GM18867 (cell line): Measurements from ENCODE around the gene TOX4.
"Not testable (repeated sequence)": the region's sequence is repeated elsewhere in the genome, so short reads cannot be mapped to it uniquely, and the experiment has no call there.

Source experiments
- ATAC-seq: cut with Tn5 transposase; IDR thresholded peaks from one replicate; pipeline ENCODE4 v1.9.1; 2021; ENCODE audit warnings: mild to moderate bottlenecking, moderate library complexity; ENCODE audit not compliant: unreplicated experiment

The TOX4 gene

DNA sequence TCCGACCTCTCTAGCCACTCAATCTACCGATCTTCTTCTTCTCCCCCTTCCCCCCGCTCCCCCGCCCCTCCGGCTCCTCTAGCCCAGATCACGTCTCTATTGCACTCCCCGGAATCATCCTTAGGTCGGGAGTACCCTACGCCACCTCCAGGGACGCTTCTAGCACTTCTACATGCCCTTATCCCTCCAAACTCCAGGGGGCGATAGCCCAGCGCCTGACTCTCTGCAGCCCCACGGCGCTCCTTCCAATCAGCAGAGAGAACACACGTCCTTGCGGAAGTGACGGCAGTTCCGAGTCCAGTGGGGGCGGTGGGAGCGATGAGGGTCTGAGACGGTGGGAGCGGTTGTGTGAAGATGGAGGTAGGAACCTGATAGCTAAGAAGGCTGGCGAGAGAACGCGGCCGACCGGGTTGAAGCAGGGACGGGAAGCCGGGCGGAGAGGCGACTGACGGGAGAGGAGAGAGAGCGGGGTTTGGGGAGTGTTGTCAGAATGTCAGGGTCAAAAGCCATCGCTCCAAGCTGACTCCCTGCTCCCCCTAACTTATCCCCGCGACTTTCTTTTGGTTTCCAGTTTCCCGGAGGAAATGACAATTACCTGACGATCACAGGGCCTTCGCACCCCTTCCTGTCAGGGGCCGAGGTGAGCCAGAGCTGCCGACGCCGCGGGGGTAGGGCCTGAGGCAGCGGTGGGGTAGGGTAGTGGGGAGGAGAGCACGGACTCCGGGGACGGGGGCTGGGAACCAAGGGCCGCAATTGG is at the start of gene TOX4, which contains the start of gene RAB2B:
TSS of gene TOX4 (plus strand) at position 271 of the 757 bp plus-strand sequence. CDS start at position 355, 84 bp downstream.
TSS of gene RAB2B (minus strand) at position 35 of the 757 bp plus-strand sequence. CDS start 87 bp downstream, outside the sequence.
- peak; percentile 98 for ATAC-seq

DNA sequence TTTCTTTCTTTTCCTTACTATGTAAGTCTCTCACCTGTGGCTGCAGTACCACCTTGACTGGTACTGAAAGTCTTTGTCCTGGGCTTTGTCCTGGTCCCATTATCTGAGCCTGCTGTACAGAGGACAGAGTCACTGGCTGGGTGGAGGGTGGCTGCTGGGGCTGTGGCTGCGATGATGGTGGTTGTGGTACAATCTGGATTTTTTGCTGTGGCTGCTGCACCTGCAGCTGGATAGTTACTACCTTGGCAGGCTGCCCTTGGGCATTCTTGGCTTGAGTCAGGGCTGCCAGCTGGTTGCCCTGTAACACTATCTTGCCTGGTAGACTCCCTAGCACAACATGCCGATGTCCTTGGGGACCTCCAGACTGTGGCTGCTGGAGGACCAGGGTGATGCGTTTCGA is 48.1 kb upstream of the TOX4 start:
- no peak for ATAC-seq

DNA sequence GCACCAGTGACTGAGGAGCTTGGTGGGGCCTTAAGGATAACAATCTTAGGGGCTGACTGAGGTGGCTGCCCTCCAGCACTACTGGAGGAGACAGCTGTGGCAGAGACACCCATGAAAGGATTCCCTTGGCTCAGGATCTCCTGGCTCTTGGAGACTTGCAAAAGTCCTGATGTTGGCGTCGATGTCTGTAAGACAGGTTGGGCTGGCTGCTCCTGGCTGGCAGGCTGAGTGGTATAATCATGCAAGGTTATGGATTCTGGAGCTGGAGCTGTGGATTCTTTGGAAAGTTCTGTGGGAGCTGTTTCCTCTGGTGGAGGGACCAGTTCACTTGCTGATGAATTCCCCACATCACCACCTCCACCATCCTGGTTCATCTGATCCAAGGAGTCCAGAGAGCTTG is 45.9 kb upstream of the TOX4 start:
- no peak for ATAC-seq

DNA sequence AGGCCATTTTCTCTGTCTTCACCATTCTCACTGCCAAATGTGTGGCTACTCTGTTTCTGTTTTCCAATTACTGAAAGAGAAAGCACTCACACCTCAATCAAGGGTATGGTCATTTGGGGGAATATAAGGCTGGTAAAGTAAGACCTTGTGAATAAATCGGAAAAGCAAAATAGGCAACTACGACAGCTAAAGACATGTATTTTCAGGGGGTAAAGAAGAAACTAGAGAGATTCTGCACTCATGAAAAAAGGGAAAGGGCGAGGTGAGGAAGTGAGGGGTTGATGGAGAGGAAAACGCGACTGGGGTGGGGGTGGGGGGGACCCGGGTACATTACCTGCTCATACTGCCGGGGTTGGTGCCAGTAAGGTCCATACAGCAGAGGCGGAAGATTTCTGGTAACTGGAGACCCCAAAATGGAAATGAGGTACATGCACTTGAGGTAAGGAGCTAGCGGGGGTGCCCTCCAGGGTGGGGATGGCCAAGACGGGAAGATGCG is 40.4 kb upstream of the TOX4 start:
- no peak for ATAC-seq

DNA sequence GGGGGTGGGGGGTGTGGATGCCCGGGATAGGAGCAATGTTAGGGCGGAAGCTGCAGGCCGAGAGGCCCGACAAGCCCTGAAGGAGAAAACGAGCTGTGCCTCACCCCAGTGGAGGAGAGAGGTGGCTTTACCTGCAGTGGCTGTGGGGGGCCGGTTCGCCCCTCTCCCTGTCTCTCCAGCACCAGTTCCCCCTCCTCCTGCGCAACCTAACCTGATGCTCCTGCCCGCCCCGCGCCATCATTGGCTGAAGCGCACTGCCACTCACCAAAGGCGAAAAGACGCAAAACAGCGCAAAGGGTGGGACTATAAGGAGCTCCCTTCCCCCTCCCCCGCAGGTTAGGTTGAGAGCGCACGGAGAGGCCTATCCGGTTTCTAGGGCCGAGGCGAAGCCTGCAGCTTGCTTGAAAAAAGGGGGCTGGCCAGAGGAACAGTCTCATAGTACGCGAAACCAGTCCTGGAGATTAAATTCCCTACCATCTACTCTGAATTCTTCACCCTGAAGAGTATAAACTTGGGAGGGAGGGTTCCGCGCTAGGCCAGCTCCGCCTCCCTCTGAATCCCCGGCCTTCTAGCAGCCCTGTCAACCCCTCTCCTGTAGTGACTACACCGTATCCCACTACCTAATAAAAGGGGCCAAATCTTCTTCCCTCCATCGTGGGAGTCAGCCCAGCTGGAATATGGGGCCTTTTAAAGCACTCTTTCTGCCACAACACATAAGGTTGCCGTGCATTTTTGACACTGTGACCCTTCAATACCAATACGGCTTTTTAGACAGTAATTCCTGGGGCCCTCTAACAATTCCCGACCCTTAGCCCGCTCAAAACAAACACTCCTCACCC is 39.7 kb upstream of the TOX4 start:
- ATAC-seq: peak; percentile 98

DNA sequence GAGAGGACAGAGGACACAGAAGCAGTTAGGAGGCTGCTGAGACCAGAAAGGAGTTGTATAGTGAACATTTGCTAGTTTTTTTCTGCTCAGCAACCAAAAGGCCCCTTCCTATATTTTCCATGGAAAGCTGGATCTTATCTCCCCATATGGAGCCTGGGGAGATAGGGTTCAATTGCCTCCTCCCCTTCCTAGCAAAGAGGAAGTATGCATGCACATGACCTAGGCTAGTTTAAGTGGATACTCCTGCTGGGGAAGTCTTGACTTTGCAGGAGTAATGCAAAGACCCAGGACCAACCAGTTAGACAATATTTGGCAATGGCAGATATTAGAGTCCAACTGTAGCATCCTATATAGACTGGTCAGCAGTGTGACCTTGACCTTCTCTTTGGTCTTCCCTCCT is 36.1 kb upstream of the TOX4 start:
- no peak for ATAC-seq

DNA sequence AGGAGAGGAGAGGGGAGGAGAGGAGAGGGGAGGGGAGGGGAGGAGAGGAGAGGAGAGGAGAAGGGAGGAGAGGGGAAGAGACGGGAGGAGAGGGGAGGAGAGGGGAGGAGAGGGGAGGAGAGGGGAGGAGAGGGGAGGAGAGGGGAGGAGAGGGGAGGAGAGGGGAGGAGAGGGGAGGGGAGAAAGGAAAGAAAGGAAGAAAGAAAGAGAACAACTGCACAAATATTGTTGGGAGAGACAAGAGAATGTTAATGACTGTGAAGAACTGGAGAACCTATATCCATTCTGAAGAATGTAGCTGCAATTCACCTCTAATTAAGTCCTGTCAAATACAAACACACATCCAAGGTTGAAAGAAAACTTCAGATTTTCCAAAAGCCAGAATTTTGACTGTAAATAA is 34.3 kb upstream of the TOX4 start:
- not testable (repeated sequence) for ATAC-seq

DNA sequence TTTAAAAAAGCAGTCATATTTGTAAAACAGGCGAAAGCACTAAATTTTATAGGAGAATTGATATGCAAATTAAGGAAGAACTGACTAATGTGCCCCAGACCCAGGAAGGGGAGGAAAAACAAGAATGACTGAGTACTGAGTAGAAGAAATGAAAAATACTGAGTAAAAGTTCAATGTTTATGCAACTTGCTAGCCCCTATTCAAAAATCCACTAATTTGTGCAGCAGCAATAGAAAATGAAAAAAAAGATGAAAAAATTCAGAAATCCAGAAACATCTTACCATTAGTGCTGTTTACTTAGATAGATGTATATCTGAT is 27.1 kb upstream of the TOX4 start:
- no peak for ATAC-seq

DNA sequence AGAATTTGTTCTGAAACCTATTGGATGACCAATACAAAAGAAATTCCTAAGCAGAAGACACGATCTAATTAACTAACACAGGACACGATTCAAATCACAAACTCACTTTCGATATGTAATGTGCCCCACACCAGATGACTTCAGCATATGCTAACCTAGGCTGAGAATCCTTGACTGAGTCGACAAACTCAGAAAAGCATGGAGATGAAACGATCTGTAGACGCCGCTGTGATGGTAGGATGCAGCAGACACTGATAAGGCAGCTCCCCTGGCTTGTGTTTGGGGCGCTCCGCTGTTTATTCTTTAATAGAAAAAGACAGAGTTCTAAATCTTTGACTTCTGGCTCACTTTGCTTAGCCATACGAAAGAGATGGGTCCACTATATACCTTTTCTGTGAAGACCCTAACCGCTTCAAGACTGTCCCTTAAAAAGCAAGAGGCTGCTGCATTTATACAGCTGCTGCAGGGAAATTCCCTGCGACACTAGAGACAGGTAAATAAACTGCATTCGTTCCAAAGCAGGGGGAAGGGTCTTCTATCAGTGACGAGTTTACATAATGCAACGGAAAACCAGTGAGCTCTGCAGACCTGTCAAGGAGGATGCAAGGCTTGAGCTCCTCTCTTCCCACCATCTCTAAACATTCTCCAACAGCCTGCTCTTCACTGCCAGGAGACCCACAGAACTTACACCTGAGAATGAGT is 22.0 kb upstream of the TOX4 start:
- no peak for ATAC-seq

DNA sequence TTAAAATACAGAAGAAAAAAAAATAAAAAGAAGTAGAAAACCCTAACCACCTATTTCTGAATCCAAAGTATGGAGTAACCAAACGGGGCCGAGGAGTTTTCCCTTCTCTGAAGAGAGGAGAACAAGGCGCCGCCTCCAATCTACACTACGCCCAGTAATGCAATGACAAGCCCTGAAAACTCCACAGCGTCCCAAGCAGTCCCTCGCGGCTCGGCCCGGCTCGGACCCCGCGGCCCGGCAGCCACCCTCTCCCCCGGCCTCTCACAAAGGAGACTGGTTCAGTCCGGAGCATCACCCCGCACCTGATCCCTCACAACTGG is 21.4 kb upstream of the TOX4 start:
- ATAC-seq: no peak

DNA sequence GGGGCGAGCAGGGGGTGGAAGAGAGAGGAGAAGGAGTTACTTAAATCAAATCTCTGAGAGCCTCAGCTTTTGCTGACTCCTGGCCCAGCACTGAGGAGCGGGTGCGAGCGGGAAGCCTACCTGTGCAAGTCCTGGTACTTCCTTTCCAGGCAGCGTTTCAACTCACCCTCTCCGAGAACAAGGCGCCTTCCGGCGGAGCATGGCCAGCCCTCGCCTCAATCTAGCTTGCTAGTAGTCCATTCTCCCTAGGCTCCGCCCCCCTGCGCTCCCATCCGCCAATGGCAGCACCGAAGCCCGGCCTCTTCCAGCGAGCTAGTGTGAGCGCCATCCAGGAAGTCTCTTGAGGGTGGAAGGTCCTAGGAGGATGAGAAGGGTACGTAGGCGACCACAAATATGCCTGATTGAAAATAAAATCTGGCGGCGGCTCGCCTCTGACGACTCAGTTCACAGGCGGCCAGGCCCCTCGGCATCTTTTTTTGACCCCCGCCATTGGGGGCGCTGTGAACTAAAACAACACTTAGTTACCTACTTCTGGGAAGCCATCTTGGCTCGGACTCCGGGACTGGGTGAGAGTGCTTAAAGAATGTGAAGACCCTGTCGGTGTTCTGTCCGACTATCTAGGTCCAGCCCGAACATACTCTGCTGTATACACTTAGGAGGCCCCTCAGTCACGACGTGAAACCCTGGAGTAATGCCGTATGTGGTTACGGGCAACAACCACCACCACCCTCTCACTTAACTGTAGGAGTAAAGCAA is 20.9 kb upstream of the TOX4 start, which contains the start of gene CHD8:
TSS of gene CHD8 (minus strand) at position 212 of the 756 bp plus-strand sequence. CDS start 24,480 bp downstream, outside the sequence.
- ATAC-seq: peak; percentile 95

DNA sequence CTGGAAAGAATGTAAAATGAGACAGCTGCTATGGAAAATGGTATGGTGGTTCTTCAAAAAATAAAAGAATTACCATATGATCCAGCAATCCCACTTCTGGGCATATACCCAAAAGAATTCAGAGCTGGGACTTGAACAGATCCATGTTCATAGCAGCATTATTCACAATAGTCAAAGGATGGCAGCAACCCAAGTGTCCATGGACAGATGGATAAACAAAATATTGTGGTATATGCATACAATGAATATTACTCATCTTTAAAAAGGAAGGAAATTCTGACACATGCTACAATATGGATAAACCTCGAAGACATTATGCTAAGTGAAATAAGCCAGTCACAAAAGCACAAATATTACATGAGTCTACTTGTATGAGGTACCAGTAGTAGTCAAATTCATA is 9.4 kb upstream of the TOX4 start:
- ATAC-seq: no peak

DNA sequence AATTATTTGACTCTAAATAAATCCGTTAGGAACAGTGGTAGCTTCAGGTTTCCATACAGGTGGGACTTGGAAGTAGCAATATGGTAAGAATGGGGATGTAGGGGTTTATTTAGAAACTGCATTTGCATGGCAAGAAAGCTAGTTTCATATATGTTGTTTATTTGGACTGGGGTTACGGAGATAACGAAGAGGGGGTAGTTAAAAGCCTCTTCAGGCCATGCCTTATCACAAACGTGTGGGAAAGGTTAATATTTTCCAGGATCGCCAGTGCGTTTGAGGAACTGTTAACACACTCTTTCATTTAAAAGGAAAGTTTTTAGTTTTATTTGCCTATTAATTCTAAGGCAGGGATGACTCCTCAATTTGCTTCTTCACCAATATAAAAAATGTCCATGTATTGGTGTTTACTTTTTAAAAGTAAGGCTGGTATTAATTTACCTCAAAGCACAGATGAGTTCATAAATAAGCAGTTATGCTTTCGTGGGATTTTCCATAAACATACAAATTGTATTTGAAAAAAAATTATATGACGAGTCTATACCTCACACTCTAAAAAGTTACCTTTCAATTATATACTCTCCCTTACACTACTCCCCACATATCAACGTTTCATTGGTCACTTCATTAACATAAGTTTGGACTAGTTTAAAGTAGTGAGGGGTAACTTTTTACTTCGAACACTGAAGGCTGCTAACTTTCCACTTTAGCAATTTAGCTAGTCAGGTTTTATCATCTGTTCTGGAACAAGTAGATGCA is 1.1 kb upstream of the TOX4 start:
- ATAC-seq: no peak

DNA sequence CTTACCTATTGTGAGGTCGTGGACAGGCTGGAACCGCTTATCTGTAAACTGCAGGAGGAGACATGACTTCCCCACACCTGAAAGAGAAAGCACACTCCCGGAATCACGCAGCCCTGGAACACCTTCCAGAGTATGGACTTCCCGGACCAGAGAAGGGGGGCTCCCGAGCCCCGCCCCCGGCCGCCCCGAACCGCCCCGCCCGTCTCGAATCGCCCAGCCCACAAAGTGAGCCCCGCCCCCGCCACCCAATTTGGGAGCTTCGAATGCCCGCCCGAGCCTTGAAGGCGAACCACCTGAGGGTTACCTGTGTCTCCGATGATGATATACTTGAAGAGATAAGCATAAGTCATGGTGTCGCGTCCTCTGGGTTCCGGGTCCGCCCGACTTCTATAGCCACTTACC is 471 bp upstream of the TOX4 start:
- ATAC-seq: peak; percentile 38

DNA sequence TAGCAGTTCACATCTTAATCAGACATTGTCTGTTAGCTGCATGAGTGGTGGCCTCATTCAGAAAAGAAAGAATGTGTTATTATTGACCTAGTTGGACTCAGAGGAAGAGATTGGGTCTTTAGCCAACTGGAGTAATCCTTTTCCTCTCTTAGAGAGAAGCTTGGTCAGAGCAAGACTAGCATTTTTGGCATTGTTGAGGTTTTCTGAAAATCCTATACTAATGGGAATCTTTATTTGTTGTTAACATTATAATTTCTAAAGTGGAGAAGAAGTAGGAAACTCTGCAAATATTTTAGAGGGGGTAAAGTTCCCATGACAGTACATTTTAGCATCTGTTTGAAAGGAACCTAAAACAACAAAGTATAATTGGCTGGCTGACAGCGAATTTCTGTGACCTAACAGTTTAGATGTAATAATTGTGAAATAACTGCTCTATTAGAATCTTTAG is 9.7 kb downstream of the TOX4 start:
- ATAC-seq: no peak

DNA sequence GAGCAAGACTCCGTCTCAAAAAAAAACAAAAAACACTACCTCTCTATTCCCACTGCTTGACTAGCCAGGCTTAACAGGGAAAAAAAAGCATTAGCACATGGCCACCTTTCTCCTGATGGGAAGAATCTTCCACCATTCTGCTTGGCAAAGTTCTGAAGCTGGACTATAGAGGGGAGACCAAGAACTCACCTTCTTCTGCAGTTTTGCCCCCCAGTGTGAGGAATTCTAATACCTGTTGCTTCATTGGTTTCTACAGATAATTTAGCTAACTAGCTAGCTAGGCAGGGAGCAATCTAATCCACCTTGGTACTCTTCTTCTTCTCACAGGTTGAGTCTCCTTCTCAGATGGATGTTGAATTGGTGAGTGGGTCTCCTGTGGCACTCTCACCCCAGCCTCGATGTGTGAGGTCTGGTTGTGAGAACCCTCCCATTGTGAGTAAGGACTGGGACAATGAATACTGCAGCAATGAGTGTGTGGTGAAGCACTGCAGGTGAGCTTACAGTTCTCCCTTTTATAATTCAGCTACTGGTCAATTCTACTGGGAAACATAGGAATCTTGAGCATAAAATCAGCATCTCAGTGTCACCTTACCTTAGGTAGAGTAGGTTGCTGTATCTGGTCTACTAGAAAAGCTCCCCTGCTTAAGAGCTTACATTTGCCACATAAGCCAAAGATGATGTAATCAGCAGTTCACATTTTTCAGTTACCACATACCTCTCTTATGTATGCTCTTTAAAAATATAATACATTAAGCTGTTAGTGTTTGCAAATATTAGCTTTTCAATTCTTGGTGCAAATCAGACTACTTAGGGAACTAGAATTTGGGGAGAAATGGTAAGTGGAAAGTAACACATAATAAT is 18.1 kb downstream of the TOX4 start:
- ATAC-seq: no peak

DNA sequence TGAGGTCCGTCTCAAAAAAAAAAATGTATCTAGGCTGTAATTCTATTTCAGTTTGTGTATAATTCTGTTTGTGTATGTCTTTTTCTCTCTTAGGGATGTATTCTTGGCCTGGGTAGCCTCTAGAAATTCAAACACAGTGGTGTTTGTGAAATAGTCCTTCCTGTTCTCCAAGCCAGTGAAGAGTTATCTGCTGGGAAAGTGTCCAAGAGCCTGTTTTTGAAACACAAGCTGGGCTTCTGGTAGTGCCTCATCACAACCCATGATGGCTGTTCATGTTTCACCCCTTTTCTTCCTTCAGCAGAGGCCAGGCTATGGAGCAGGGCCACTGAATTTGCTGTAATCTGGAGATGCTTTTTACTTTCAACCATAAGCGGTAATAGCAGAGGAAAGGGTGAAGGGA is 19.5 kb downstream of the TOX4 start:
- no peak for ATAC-seq

DNA sequence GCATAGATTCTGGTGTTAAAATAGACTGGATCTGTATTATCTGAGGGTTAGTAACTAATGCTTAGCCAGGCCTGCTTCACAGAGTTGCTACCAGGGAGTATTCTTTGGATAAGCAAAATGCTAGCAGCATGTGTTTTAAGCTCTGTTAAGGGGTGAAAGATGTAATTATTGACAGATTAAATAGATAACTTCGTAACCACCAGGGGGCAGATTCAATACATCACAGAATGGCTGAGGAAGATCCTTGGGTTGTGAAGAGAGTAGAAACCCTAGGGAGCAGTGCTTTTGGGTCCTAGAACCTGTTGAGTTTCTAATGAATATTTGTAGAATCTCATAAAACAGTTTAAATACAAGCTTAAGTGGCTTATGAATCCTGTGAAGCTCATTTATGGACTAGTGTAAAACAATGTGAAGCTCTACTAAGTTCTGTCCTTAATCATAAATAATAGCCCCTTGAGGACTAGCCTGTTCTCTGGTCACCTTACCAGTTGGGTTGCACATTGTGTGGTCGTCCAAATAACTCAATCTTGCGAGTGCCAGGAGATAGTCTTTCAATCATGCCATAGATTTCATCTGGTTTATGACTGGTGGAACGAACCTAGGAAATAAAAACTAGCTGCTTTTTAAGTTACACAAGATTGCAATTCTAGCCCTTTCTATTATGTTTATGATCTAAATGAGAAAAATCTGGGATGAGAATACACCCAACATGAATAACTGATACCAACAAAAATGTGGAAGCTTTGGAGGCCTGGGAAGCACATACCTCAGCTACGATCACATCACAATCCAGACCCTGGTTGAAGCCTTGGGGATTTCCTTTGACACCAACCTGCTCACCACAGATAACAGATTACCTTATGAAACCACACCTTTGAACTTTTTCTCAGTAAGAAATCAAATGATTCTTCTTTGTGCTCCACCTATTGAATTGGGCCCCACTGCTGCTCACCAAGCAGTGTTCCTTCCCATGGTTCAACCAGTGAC is 21.8 kb downstream of the TOX4 start:
- ATAC-seq: no peak
